Measurements from ENCODE around the gene STBD1. TPM values are rescaled to one million over a fixed set of nuclear protein-coding genes. Genes with fewer than 3 reads are reported as not detected.

The STBD1 gene
- total and polyA plus RNA-seq, 2 experiments from 2014 or later: 2.0 to 2.6 TPM

DNA sequence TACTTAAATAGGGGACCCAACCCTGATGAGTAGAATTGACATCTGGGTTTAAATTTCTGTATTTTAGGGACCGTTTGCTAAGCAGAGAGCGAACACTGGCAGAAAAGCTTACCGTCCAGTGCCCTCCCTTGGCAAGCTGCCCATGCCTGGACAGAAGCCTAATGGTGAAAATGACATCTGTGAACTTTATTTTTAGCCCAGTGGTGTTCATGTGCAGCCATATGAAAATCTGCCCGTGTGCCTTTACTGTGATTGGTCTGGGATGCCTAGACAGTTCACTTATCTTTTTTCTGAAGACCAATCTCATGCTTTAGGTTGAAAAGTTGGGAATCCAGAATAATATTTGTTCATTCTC, 1.1 kb downstream of the STBD1 start:
- H4K20me1 ChIP-seq (replicated peaks; ENCODE audit: insufficient read depth): peaks cover 10% of the 10 kb centered on the region; the same call in 1 of the 2 replicates
- no peaks in the 10 kb centered on the region for H3F3A ChIP-seq (replicated peaks; ENCODE audit: low read depth)
- peaks cover 13% of the 10 kb centered on the region; the same call in 1 of the 2 replicates for H3K4me1 ChIP-seq (ENCODE audit: insufficient read depth)
- Mint-ChIP-seq H3K27ac (no peak overlapping the region), H3K27me3 (ENCODE audit: insufficient read depth, low read depth, poor library complexity) (peaks cover 22% of the 10 kb centered on the region), H3K4me1 (peaks cover 3% of the 10 kb centered on the region; the same call in 2 of the 3 replicates), H3K36me3 (ENCODE audit: low read depth) (peaks cover 4% of the 10 kb centered on the region; the same call in 1 of the 3 replicates), H3K9me3 (no peaks in the 10 kb centered on the region), H3K4me3 (peak overlapping the region; percentile 87)
- H3K27me3 ChIP-seq (ENCODE audit: insufficient read depth): peaks cover 30% of the 10 kb centered on the region
- H3K9me2 ChIP-seq (ENCODE audit: insufficient read depth): no peaks in the 10 kb centered on the region
- peak overlapping the region; percentile 94 for H3K4me3 ChIP-seq
- no peak overlapping the region for H3K27ac ChIP-seq (ENCODE audit: low read depth)
- H3K79me2 ChIP-seq (replicated peaks; ENCODE audit: insufficient read depth): no peaks in the 10 kb centered on the region
- TF ChIP-seq CREB1 (CRISPR knock-in tag; IDR thresholded peaks at IDR 0.05; ENCODE audit: low read depth) (no peak), EZH2 (IDR thresholded peaks at IDR 0.05; ENCODE audit: low read depth, unreplicated experiment) (no peak), EZH2phosphoT487 (IDR thresholded peaks at IDR 0.05; ENCODE audit: unreplicated experiment) (no peak), JUNB (IDR thresholded peaks at IDR 0.05; ENCODE audit: unreplicated experiment) (no peak), NANOG (IDR thresholded peaks at IDR 0.05; ENCODE audit: borderline replicate concordance) (no peak), ZNF331 (CRISPR knock-in tag; IDR thresholded peaks at IDR 0.05; ENCODE audit: low read depth) (no peak)
- TF ChIP-seq, protein P1, sequence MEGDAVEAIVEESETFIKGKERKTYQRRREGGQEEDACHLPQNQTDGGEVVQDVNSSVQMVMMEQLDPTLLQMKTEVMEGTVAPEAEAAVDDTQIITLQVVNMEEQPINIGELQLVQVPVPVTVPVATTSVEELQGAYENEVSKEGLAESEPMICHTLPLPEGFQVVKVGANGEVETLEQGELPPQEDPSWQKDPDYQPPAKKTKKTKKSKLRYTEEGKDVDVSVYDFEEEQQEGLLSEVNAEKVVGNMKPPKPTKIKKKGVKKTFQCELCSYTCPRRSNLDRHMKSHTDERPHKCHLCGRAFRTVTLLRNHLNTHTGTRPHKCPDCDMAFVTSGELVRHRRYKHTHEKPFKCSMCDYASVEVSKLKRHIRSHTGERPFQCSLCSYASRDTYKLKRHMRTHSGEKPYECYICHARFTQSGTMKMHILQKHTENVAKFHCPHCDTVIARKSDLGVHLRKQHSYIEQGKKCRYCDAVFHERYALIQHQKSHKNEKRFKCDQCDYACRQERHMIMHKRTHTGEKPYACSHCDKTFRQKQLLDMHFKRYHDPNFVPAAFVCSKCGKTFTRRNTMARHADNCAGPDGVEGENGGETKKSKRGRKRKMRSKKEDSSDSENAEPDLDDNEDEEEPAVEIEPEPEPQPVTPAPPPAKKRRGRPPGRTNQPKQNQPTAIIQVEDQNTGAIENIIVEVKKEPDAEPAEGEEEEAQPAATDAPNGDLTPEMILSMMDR (conservative IDR thresholded peaks at IDR 0.05; ENCODE audit: low read depth in 2 of 2): no peak
- TF ChIP-seq, protein P2, sequence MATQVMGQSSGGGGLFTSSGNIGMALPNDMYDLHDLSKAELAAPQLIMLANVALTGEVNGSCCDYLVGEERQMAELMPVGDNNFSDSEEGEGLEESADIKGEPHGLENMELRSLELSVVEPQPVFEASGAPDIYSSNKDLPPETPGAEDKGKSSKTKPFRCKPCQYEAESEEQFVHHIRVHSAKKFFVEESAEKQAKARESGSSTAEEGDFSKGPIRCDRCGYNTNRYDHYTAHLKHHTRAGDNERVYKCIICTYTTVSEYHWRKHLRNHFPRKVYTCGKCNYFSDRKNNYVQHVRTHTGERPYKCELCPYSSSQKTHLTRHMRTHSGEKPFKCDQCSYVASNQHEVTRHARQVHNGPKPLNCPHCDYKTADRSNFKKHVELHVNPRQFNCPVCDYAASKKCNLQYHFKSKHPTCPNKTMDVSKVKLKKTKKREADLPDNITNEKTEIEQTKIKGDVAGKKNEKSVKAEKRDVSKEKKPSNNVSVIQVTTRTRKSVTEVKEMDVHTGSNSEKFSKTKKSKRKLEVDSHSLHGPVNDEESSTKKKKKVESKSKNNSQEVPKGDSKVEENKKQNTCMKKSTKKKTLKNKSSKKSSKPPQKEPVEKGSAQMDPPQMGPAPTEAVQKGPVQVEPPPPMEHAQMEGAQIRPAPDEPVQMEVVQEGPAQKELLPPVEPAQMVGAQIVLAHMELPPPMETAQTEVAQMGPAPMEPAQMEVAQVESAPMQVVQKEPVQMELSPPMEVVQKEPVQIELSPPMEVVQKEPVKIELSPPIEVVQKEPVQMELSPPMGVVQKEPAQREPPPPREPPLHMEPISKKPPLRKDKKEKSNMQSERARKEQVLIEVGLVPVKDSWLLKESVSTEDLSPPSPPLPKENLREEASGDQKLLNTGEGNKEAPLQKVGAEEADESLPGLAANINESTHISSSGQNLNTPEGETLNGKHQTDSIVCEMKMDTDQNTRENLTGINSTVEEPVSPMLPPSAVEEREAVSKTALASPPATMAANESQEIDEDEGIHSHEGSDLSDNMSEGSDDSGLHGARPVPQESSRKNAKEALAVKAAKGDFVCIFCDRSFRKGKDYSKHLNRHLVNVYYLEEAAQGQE (IDR thresholded peaks at IDR 0.05; ENCODE audit: unreplicated experiment): no peak
- TF ChIP-seq, protein P3, sequence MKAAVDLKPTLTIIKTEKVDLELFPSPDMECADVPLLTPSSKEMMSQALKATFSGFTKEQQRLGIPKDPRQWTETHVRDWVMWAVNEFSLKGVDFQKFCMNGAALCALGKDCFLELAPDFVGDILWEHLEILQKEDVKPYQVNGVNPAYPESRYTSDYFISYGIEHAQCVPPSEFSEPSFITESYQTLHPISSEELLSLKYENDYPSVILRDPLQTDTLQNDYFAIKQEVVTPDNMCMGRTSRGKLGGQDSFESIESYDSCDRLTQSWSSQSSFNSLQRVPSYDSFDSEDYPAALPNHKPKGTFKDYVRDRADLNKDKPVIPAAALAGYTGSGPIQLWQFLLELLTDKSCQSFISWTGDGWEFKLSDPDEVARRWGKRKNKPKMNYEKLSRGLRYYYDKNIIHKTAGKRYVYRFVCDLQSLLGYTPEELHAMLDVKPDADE (IDR thresholded peaks at IDR 0.05): no peak
- H3K4me2 ChIP-seq: peak overlapping the region; percentile 95
- no peak for ATAC-seq
- H2AFZ ChIP-seq: peak overlapping the region; percentile 100
- no peaks in the 10 kb centered on the region for H3K36me3 ChIP-seq (ENCODE audit: insufficient read depth)
- DNase-seq (ENCODE audit: low spot score): no peak

All from GM23338 (cell line).